Retina (tissue), 1 donor: Measurements from ENCODE around the gene ANP32B.

Experiments used
- DNase-seq: peaks from one replicate; pipeline ENCODE4 v3.0.0-alpha.2; 2016

ANP32B gene

DNA sequence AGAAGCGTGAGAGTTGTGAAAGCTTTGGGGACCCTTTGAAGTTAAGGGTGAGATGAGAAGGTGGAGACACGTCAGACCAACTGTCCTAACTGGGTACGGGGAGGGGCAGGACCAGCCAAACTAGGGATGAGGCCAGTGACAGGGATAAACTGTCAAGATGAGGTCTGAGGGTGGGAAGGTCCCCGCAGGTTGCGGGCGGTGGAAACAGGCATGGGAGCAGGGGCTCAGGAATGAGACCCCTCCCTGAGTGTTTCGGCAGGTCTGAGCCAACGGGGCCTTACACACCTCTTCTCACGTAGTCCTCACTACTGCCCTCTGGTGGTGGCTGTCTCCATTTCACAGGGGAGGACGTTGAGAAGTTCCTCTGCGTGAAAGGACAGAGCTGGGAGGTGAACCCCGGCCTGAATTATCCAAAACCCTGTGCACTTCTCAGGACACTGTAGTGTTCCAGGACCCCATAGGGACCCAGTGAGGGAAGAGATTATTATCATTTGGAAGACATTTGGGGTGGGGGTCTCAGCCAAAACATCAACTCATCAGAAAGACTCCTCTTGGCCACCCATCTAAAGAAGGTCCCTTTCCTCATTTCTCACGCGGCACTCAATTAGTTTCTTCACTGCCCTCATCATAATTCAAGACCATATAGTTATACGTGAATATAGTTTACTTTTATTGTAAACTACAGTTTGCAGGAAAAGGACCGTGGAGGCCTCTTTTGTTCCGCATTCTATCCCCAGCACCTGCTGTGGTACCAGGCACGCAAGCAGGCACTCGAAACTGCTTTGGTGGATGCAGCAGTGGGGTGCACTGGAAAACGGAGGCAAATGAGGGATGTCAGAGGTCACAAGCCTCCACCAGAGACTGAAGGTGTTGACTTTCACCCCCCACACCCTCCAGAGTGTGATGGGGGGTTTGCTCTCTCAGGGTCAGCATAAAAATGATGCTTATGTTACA is 51.7 kb downstream of the ANP32B start:
- peak; percentile 77 for DNase-seq

DNA sequence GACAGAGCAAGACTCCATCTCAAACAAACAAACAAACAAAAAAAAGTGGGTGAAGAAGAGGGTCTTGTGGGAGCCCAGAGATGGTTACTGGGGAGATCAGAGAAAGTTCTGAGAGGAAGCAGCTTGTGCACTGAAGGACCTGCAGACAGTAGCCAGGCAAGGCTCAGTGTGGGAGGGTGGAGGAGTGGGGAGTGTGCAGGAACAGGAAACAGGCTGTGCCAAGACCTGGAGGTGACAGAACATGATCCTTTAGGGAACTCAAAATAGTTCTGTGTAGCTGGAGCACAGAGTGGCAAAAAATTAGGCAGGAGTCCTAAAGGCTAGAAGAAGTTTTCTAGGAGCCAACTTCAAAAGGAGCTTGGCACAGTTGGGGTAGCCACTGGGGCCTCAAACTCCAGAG is 54.2 kb downstream of the ANP32B start:
- no peak for DNase-seq

DNA sequence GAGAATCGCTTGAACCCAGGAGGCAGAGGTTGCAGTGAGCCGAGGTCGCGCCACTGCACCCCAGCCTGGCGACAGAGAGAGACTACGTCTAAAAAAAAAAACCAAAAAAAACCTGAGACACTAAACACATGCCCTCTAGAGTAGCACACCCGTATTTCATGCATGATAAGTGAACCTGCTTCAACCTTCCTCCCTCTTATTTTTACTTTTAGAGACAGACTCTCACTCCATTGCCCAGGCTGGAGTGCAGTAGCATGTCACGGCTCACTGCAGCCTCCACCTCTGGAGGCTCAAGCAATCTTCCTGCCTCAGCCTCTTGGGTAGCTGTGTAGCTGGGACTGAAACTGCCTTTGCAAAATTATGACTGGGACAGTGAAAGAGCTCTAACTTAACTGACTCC is 55.8 kb downstream of the ANP32B start:
- DNase-seq = no peak

DNA sequence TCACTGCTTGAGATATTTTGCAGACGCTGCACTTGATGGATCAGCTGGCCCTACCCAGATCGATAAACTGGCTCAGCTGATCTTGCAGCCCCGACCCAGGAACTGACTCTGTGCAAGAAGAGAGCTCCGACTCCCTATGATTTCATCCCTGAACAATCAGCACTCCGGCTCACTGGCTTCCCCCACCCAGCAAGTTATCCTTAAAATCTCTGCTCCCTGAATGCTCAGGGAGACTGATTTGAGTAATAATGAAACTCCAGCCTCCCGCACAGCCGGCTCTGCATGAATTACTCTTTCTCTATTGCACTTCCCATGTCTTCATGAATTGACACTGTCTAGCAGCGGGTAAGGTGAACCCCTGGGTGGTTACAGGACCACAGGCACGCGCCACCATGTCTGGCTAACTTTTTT is 56.5 kb downstream of the ANP32B start:
- DNase-seq = no peak

DNA sequence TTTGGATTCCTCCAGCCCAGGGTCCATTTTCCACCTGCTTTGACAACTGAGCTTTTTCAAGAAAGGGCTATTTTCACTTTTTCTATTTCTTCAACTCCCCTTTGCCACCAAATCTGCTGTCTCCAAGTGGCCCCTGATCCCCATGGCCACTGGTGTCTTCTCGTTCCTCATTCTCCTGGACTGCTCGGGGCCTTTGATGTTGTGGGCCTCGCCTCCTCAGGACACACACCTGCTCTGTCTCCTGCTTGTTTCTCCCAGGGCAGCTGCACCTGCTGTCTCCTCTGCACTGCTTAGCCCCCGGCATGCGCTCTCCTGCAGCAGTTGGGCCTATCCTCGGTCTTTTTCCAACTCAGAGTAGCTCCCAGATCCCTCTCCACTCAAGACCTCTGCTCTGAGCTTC is 57.1 kb downstream of the ANP32B start:
- no peak for DNase-seq

DNA sequence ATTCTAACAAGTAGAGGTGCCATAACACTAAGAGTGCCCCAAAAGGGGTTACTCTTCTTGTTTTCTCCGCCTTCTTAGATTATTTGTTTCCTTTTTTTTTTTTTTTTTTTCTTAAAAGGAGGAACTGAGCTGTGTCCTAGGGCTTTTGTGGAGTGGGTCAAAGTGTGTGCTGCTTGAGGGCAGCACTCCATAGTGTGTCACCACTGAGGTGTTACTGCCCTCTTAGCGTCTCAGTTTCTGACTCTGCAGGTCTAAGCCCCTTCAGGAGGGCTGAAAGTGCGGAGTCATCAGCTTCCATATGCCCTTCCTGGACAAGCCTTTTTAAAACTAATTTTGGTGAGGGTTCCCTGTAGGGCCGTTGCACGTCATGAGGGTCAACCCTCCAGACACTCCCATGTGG is 60.8 kb downstream of the ANP32B start:
- no peak for DNase-seq

DNA sequence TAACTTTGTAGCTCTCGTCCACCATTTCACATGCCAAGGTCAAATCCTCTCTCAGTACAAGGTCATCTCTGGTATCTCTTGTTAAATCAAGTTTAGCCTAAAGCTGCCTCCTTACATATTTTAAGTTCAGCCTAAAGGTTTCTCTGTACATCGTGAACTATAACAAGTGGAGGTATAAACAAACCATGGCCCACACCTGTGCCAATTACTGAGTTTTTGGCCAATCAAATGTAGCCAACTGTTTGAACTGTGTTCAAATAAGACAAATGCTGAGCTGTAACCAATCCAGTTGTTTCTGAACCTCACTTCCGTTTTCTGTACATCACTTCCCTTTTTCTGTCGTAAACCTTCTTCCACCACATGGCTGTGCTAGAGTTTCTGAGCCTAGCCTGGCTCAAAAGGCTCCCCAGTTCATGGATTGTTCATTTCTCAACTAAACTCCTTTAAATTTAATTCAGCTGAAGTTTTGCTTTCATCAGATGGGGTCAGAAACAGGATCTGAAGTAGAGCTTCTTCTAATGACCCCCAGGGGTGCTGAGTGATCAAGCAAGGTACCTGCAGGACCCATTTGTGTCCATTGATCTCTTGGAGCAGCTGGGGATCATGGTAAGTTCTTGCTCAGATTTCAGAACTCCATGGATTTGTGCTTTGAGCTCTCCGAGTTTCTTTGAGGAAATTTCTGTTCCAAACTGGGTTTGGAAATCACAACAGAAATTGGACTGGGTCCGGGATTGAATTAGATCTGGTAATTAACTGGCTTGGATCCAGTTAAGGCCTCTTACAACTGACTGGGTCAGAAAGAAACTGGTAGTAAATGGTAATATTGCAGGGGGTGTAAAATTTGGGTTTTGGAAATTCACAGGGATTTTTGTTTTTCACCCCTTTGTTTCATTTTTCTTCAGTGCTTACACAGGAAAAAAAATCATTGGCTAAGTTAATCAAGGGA is 62.4 kb downstream of the ANP32B start:
- DNase-seq = no peak

DNA sequence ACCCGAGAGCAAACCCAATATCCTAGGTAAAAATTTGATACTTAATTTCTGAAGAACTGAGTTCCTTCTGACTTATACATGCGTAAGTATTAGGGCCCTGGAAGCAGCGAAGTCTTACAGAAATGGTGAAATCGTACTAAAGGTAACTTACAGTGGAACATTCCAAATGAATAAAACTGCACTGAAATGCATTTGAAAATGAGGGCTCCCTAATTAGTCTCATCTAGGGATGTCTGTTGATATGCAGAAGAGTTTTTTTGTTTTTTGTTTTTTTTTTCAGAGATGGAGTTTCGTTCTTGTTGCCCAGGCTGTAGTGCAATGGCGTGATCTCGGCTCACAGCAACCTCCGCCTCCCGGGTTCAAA is 63.0 kb downstream of the ANP32B start:
- DNase-seq = no peak

DNA sequence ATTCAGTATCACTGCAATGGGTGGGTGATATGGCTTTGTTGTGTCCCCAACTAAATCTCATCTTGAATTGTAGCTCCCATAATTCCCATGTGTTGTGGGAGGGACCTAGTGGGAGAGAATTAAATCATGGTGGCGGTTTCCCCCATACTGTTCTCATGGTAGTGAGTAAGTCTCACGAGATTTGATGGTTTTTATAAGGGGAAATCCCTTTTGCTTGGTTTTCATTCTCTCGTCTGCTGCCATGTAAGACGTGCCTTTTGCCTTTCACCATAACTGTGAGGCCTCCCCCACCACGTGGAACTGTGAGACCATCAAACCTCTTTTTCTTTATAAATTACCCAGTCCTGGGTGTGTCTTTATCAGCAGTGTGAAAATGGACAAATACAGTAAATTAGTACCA is 63.9 kb downstream of the ANP32B start:
- no peak for DNase-seq

DNA sequence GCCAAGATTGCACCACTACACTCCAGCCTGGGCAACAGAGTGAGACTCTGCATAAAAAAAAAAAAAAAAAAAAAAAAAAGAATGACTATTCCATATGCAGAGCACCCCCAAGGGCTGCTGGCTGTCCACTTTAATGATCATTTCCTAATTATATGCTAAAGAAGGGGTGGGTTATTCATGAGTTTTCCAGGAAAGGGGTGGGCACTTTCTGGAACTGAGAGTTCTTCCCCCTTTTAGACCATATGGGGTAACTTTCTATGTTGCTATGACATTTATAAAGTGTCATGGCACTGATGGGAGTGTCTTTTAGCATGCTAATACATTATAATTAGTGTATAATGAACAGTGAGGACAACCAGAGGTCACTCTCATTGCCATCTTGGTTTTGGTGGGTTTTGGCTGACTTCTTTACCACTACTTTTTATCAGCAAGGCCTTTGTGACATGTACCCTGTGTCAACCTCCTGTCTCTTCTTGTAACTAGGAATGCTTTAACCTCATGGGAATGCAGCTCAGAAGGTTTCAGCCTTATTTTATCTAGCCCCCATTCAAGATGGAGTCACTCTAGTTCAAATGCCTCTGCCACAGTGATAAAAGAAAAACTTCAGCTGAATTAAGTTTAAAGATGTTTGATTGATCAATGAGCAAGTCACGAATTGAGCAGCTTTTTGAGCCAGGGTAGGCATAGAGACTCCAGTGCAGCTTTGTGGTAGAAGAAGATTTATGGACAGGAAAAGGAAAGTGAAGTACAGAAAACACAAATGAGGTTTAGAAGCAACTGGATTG is 66.3 kb downstream of the ANP32B start:
- no peak for DNase-seq

DNA sequence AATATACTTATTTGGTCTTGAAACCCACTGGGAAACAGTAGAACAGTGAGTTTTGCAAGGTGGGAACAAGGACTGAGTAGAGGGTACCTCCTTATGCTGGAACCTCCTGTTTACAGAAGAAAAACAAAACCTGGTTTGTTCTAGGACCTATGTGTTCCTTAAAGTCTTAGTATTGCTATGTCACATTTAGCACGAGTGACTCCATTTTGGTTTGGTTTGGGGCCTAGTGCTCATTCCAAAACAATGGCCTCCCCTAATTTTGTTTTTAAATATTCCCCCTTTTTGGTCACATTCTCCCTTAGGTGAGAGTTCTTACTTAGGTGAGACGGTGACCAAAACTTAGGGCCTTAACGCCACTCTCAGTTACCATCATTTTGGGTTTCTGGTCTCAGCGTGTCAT is 67.2 kb downstream of the ANP32B start:
- DNase-seq = no peak

DNA sequence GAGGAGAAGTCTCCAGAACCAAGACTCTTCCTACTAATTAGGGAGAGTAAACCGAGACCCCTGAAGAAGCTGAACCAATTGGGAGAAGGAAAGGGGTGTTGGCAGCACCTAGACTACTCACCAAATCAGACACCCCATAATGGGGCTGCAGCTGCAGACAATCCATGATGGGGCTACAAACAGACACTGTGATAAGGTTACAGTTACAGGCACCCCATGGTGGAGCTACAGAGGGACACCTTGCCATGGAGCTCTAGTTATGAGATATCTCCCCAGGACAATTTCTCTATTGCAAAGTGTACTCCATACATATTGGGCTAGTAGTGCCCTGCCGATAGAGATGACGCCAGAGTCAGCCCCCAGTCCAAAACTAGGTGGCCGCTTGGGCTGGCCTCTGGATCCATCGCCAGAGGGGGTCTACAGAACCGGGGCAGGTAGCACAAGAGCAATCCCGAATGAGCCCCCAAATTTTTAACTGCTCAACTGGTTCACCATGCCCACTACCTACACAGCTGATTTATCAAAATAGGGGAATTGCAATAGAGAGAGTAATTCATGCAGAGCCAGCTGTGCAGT is 71.3 kb downstream of the ANP32B start:
- DNase-seq = no peak

DNA sequence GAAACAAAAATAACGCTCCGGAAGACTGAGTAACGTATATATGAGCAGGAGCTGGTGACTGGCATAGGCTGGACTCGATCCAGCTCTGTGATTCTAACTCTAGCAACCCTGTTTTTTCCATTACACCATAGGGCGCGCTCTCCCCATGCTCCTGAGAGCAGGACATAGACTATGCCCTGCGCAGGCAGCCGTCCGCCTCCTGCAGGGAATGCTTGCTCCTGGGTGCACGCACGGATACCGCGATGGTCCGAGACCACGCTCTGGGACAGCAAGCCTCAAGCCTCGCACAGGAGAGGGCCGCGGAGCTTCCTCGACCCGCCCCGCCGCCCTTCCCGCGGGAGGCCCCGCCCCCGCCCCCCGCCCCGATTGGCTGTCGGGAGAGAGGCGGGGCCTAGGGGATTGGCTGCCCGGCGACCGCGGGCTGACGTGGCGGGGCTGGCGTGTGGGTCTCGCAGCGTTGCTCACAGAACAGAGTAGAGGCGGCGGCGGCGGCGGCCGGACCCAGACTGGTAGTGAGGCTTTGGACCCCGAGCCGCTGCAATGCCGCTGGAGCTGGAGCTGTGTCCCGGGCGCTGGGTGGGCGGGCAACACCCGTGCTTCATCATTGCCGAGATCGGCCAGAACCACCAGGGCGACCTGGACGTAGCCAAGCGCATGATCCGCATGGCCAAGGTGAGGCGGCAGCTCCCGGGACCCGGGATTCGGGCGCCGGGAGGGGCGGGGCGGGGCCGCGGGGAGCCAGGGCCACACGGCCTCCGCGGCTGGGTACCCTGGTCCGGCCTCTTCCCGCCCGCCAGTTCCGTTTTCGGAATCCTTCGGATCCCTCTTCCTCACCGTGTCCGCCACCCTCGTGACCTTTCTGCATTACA is 73.4 kb downstream of the ANP32B start, which contains the start of gene NANS:
Gene NANS, plus strand, starts transcription at position 464 of the 869 bp plus-strand sequence. Its CDS starts 77 bp downstream, at position 541.
- peak; percentile 89 for DNase-seq

DNA sequence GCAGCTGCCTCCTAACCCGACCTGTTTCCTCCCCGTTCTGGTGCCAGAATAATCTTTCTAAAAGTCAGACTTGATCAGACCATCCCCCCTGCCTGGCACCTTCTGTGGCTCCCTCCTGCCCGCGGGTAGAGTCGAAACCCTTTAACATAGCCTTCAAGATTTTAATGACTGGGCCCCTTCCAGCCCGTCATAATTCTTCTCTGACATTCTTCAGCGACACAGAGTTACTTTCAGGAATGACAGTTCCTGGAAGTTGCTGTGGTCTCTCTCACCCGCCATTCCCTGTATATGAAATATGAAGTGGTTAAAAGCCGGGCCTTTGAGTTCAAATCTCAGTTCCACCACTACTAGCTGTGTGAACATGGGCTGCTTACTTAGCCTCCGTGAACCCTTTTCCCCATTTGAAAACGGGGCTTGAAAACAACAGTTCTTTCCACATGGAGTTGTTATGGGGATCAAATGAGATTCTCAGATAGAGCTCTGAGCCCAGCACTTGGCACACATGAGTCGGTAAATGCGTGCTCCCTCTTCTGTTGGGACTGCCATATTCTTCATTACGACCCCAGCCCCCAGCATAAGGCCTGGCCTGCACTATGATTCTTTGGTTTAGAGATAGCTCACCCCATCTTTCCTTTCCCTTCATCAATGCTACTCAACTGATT is 74.1 kb downstream of the ANP32B start:
- DNase-seq = no peak

DNA sequence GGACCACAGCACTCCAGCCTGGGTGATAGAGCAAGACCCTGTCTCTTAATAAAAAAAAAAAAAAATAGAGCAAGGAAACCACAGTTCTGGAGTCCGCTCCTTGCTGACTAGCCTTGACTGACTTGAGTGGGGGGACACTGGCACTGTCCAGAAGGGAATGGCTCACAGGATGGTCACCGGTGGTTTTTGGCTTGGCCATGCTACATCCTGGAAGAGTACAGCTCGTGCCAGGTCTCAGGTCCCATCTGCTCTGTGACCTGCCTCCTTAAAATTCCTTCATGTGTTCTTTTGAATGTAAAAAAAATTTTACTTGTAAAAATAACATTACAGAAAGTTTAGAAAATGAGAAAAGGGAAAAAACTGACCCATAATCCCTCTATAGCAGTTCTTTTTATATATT is 79.0 kb downstream of the ANP32B start:
- no peak for DNase-seq

DNA sequence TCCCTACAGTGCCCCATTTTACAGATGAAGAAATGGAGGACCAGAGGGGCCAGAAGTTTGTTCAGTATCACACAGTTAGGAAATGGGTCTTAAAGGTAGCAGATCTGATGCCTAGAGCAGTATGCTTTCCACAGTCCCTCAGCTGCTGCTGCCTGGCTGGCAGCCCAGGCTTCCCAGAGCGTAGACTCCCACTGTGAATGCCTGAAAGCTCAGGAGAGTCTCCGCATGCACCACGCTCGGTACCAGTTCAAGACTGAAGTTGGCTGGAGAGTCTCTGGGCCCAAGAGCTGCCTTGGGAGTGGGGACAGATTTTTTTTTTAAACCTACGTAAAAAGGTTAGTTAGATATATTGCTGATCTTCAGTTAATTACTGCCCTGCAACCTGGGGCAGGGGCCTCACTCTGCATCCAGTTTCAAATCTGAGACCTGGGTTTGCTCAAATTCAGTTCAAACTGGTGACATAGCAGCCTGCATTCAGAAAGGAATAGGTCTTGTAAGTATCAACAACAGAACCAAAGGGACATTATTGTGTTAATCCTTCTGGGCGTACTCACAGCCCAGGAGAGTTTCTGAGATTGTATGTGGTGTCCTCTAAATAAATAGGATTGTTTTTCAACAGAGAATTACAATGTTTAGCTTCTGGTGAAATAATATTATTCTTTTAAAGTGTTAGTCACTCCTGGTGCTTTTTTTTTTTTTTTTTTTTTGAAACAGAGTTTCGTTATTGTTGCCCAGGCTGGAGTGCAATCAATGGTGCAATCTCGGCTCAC is 81.7 kb downstream of the ANP32B start:
- DNase-seq = no peak
